HG03060 (cell line): Measurements from ENCODE around the gene IL20.
"Not testable (repeated sequence)": the region's sequence is repeated elsewhere in the genome, so short reads cannot be mapped to it uniquely, and the experiment has no call there.

Experiments used
- ATAC-seq: cut with Tn5 transposase; IDR thresholded peaks from one replicate; pipeline ENCODE4 v1.9.1; 2021; ENCODE audit warnings: low read depth, moderate number of reproducible peaks; ENCODE audit not compliant: unreplicated experiment

Gene IL20

DNA sequence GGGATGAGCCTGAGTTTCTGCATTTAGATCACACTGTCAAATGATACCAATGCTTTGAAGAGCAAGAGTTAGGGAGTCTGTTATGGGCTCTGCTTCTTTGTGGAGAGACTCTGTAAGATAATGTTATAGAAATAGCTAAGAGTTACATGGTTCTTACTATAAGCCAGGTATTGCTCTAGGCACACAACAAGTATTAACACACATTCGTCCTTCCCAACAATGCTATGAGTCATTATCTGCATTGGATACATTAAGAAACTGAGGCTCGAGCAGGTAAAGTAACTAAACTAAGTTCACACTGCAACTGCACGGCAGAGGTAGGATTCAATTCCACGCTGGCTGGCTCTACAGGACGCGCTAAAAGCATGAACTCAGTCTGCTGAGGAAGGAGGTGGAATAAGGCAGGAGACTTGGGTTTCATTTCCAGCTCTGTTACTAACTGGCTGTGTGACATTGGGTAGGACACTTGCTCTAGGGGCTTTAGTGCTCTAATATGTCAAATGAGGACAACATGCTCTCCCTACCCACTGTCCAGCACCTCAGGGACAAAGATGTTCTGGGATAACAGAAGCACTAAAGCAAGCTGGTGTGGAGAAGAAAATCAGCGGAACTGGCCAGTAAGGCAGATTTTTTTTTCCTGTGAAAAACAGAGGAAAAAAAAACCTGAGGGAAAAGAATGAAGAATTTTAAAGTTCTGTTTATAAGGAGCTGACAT lies 23.7 kb upstream of the IL20 start:
- no peak for ATAC-seq

- ATAC-seq = no peak
These were observed 22.6 kb upstream of the IL20 start for GRCh38 chr1:206842854-206843253.

- ATAC-seq = no peak
These were observed 21.8 kb upstream of the IL20 start for GRCh38 chr1:206843626-206844025.

DNA sequence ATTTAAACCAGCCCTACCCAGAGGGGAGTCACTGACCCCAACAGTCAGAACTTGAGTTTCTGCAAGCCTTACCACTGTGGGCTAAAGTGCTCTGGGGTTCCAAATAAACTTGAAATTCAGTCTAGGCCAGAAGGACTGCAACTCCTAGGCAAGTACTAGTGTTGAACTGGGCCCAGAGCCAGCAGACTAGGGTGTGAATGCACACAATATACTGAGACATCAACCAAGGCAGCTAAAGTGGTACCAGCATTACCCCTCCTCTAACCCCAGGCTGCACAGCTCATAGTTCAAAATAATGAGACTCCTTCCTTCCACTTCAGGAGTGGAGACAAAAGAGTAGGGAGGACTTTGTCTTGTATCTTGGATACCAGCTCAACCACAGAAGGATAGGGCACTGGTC lies 18.9 kb upstream of the IL20 start:
- no peak for ATAC-seq

- no peak for ATAC-seq
These were observed 18.0 kb upstream of the IL20 start for GRCh38 chr1:206847337-206847834.

- no peak for ATAC-seq
These were observed 17.5 kb upstream of the IL20 start for GRCh38 chr1:206847946-206848345.

DNA sequence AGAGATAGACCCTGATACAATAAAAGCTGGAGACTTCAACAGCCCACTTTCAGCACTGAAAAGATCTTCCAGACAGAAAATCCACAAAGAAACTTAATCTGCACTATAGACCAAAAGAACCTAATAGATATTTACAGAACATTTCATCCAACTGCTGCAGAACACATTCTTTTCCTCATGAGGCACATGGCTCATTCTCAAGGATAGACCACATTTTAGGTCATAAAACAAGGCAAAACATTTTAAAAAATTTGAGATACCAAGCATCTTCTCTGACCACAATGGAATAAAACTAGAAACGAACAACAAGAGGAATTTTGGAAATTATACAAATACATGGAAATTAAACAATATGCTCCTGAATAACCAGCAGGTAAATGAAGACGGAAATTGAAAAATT lies 15.0 kb upstream of the IL20 start:
- no peak for ATAC-seq

- no peak for ATAC-seq
These were observed 13.9 kb upstream of the IL20 start for GRCh38 chr1:206851341-206852010.

DNA sequence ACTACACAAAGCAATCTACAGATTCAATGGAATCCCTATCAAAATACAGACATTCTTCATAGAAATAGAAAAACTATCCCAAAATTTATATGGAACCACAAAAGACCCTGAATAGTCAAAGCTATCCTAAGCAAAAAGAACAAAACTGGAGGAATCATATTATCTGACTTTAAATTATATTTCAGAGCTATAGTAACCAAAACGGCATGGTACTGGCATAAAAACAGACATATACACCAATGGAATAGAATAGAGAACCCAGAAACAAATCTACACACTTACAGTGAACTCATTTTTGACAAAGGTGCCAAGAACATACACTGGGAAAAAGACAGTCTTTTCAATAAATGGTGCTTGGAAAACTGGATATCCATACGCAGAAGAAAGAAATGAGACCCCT lies 12.8 kb upstream of the IL20 start:
- not testable (repeated sequence) for ATAC-seq

DNA sequence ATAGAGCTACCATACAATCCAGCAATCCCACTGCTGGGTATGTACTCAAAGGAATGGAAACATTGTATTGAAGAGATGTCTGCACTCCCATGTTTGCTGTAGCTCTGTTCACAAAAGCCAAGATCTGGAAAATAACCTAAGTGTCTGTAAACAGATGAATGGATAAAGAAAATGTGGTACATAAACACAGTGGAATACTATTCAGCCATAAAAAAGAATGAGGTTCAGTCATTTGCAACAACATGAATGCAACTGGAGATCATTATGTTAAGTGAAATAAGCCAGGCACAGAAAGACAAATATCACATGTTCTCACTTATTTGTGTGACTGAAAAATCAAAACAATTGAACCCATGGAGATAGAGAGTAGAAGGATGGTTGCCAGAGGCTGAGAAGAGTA lies 11.7 kb upstream of the IL20 start:
- ATAC-seq = not testable (repeated sequence)

DNA sequence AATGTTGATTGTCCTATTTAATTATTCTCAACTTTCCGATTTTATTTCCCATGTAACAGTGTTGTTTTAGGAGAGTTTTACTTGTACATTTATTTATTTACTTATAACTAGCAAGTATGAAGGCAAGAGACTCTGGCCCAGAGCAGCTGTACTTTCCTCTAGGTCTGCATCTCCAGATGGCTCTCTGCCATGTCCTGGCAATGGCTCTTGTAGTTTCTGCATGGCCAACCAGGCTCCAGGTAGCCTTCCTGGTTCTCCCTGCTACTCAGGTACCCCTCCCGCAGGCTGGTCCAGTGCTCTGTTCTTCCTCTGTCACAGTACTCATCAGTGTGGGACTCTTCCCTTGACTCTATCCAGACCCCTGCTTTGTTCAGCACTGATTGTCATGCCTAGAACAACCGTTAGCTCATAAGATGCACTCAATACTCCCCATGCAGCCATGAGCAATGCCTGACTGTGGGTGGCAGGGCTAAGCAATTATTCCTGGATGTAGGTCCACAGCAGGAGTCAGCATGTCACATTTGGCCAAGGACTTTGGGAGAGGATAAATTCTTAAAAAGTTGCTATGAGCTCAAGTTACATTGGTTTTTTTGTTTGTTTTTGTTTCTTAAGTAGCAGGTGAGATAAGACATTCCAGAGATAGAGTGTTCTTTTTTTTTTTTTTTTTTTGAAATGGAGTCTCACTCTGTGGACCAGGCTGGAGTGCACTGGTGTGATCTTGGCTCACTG lies 10.9 kb upstream of the IL20 start:
- no peak for ATAC-seq

DNA sequence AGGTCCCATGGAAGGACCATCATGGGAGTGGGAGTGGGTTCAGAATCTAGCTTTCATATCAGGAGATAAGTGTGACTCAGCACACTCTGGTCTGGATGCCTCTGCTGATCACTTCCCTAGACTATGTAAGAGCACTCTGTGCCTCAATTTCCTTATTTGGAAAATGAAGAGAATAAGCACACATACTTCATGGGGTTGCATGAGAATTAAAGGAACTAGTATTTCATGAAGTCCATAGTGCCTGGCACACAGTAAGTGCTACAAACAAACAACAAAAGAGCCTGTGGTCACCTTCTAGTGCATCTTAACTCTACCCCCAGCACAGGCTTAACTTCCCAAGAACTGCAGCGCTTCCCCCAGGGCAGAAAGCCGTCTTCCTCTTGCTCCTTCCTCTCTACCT lies 9.6 kb upstream of the IL20 start:
- no peak for ATAC-seq

DNA sequence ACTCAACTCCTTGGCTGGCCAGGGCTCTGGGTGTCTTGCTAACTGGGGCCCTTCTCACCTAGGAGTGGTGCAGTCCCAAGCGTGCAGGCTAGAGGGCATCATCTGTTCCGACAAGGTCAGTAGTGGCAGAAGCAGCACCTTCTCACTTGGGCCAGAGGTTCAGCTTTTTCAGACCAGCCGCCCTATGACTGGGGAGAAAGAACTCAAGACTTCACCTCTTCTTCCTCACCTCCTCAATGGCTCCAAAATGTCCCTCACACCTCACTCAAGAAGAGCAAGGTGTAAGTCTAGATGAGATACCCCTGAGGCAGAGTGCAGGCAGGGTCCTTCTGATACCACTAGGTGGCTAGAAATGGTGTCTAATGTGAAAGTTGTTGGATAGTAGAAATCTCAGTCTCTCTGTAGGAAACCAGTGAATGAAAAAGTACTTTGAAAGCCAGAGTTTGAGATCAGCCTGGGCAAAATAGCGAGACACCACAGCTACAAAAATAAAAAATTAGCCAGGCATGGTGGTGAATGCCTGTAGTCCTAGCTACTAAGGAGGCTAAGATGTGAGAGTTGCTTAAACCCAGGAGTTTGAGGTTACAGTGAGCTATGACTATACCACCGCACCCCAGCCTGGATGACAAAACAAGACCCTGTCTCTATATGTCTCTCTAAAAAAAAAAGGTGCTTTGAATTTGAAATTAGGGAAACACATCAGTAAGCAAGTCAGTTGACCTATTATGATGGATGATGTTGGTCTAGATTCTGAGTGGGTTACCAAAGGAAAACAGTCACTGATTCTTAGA lies 8.6 kb upstream of the IL20 start:
- ATAC-seq = no peak

- ATAC-seq = no peak
These were observed 6.3 kb upstream of the IL20 start for GRCh38 chr1:206859082-206859521.

- no peak for ATAC-seq
These were observed 5.3 kb upstream of the IL20 start for GRCh38 chr1:206860165-206860564.

DNA sequence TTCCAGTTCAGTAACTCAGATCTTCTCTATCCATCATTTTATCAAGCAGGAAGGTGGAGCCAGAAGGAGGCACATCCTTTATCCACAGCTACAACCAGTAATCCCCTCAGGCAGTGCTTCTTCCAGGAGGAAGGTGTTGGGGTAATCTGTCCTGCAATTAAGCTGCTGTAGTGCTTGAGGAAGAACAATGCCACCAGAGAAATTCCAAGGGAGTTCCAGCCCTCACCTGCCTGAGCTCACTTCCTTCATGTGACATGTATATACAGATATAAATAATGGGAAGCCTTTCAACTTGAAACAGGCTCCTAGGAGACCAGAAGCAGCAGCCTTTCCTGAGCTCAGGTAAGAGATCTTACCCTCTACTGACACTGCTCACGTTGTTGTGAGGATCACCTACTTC lies 2.2 kb upstream of the IL20 start:
- ATAC-seq = no peak

GRCh38 chr1:206866062-206866461 lies 639 bp downstream of the IL20 start:
- ATAC-seq = no peak

GRCh38 chr1:206867239-206867638 lies 1.8 kb downstream of the IL20 start:
- no peak for ATAC-seq

GRCh38 chr1:206867716-206868115 lies 2.3 kb downstream of the IL20 start:
- no peak for ATAC-seq

DNA sequence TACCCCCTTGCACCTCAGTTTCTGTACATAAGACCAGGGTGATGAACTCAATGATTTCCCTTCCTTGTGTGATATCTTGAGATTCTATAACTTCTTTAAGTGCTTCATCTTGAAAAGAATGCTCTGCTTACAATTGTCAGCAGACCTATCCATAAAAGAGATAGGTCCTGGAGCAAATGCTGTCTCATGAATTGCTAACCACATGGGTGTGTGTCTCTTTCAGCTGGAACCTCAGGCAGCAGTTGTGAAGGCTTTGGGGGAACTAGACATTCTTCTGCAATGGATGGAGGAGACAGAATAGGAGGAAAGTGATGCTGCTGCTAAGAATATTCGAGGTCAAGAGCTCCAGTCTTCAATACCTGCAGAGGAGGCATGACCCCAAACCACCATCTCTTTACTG lies 2.8 kb downstream of the IL20 start:
- ATAC-seq = no peak

GRCh38 chr1:206872139-206872538 lies 6.7 kb downstream of the IL20 start:
- ATAC-seq = no peak
